Ovary (tissue), 9 donors: Measurements from ENCODE around the gene FBP2. TPM values are rescaled to one million over a fixed set of nuclear protein-coding genes. Genes with fewer than 3 reads are reported as not detected.
A peak's percentile ranks its signal among the peaks of the same experiment; 100 is the strongest.

Experiments
- DNase-seq, 5 donors: peaks; one replicate each; pipeline ENCODE4 v3.0.0-alpha.2; 2019 to 2020
- H3K27ac ChIP-seq, 2 donors: fragments of 200-600 bp; one replicate each; pipeline versions ENCODE4 v1.5.1 to v1.8.0; 2019 to 2022
- H3K27me3 ChIP-seq: fragments of 200-600 bp; one replicate; pipeline ENCODE4 v1.8.0; 2022
- H3K36me3 ChIP-seq: fragments of 200-600 bp; sonication (generic); one replicate; pipeline ENCODE4 v1.5.1; 2019
- H3K4me1 ChIP-seq: one replicate; pipeline ENCODE4 v1.8.1; 2013; ENCODE audit warnings: mild to moderate bottlenecking, moderate library complexity; ENCODE audit not compliant: insufficient read depth
- H3K4me3 ChIP-seq: fragments of 200-600 bp; sonication (generic); one replicate; pipeline ENCODE4 v1.5.1; 2017
- H3K9me3 ChIP-seq, 2 donors: fragments of 200-600 bp in 1 of 2; sonication (generic) in 1 of 2; one replicate each; pipeline versions ENCODE4 v1.5.1 to v1.8.1; 2013 to 2019; ENCODE audit warnings: mild to moderate bottlenecking in 1 of 2, moderate library complexity in 1 of 2
- CTCF ChIP-seq, 3 donors: fragments of 450-650 bp in 2 of 3; fragments of 200-600 bp in 1 of 3; IDR thresholded peaks; one replicate each; pipeline versions ENCODE4 v1.5.1 to v1.8.0; 2016 to 2022; ENCODE audit warnings: antibody characterized with exemption in 3 of 3, mild to moderate bottlenecking in 1 of 3
- EP300 ChIP-seq: sonication (generic); formaldehyde crosslinking; IDR thresholded peaks from one replicate; pipeline ENCODE4 v1.6.1; 2017; ENCODE audit warnings: antibody characterized with exemption
- POLR2A ChIP-seq: fragments of 450-650 bp; IDR thresholded peaks from one replicate; pipeline ENCODE4 v1.6.1; 2017; ENCODE audit warnings: antibody characterized with exemption, mild to moderate bottlenecking, moderate library complexity
- WGBS, 3 donors: extraction: QIAGEN DNeasy Blood & Tissue Kit in 1 of 3; methylation state at CpG; one replicate each; pipeline versions ENCODE4 v1.1.5 to v1.1.7; 2013 to 2017; 5-methylcytosine and 5-hydroxymethylcytosine counted together
- intact Hi-C, 4 donors: fragments of 100-400 bp; cut with DNase I; formaldehyde crosslinking; loops; one replicate each; pipeline versions ENCODE4 v1.11.0 to v1.15.1; 2022 to 2023
- polyA plus RNA-seq, 2 donors: library from polyadenylated mRNA; stranded (reverse); fragments of 200-250 nt in 1 of 2; fragments of 350-450 nt in 1 of 2; fragmentation: Illumina TruSeq in 1 of 2; extraction: RNeasy Lipid Tissue Mini Kit (QIAGEN cat#74804) in 1 of 2; gene quantifications; one replicate each; pipeline ENCODE4 v1.2.3, GENCODE V29; 2013 to 2014
- total RNA-seq, 7 donors: library from RNA; depleted of rRNA in 2 of 7; stranded (reverse); fragments of >200 nt in 2 of 7; fragmentation: NEBNext Ultra II Directional in 3 of 7; extraction: Animal tissue kit (Norgen Biotek cat#: 25700) in 3 of 7; gene quantifications; one replicate each; pipeline versions ENCODE4 v1.1.0 to v1.2.4, GENCODE V29; 2016 to 2023
- donor health status: DM: no; HTN: no; CAD: no; lungs with moderate emphysema.
- donor health status: DM: no; HTN: no; CAD: no.
- donor health status: Bipolar disorder and iron deficiency.
- donor health status: DM: yes; HTN: yes; CAD: no.
- donor health status: DM: no; HTN: no; CAD: no.
- donor health status: DM: yes; HTN: yes; CAD: no.

The FBP2 gene
- total and polyA plus RNA-seq, 9 donors, result not detected

GRCh38 chr9:94606646-94607422 lies 13.2 kb upstream of the FBP2 start:
- no peaks in the 10 kb centered on the region for H3K9me3 ChIP-seq
- DNase-seq, result no peak
- TF ChIP-seq CTCF (IDR thresholded peaks at IDR 0.05) (no peak), POLR2A (no peak), EP300 (no peak)
- H3K4me3 ChIP-seq, result no peak overlapping the region
- no peak overlapping the region for H3K27ac ChIP-seq
- no peaks in the 10 kb centered on the region for H3K27me3 ChIP-seq
- H3K36me3 ChIP-seq, result no peaks in the 10 kb centered on the region
- H3K4me1 ChIP-seq, result peaks cover 2% of the 10 kb centered on the region
- 89 to 91% (median 89%) methylated on average over 24 of the region's 24 CpGs for WGBS, 3 donors
- intact Hi-C loops, result no loop called here

DNA sequence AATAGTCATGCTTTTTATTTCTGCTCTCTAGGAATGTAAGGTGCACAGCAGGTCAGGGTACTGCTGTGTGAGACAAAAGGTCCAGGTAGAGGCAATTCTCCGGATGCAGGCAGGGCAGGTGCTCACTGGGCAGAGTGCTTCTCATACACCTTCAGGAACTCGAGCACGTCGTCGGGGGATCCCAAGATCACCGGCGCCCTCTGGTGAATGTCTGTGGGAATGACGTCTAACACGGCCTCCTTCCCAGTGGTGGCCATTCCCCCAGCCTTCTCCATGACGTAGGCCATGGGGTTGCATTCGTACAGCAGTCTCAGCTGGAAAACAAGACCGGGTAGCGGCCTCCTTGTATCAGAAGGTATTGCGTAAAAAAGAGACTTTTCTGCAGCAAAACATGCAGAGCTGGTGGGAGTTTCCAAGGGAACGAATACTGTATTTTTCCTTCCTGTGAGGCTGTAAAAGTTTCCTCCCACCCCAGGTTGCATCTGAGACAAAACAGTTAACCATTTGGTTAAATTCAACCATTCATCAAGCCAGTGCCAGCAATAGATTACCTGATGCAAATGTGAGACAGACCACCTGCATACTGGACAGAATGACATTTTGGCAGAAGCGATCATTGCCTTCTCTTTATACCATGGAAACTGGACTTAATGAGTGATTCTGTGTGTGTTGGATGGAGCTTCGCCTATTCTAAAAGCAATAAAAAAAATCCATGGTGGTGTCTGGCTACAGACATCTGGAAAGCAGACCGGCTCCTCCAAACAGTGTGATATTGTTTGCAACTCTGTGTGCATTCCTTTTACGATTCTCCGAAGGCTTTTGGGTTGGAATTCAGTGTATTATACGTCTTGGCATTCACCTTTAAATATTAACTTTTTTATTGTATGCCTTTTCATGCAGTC lies 9.9 kb upstream of the FBP2 start:
- Histone ChIP-seq H3K27ac (no peak overlapping the region), H3K9me3 (no peaks in the 10 kb centered on the region), H3K4me1 (peaks cover 2% of the 10 kb centered on the region), H3K36me3 (no peaks in the 10 kb centered on the region), H3K4me3 (no peak overlapping the region), H3K27me3 (no peaks in the 10 kb centered on the region)
- no peak for TF ChIP-seq POLR2A
- no peak for TF ChIP-seq EP300
- no peak for TF ChIP-seq CTCF (IDR thresholded peaks at IDR 0.05)
- WGBS, 3 donors, result 11 to 12% (median 11%) methylated on average over 21 of the region's 21 CpGs
- peak; percentile 29 to 63 (median 38) for DNase-seq
- intact Hi-C loops, result no loop called here

DNA sequence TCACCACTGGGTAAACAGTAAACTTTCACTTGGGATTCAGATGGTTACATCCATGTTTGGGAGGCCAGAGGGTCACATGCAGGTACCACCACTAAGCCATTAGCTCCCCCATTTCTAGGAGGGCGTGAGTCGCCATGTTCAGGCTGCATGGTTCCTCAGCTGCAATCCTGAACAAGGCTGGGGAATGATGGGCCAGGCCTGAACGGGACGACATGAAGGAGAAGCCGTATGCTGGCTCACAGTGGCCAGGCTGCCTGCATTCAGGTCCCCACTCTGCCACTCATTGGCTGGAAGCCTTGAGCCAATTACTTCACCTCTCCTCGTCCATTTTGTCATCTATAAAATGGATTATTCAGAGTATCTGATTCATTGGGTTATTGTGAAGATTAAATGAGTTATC lies 9.0 kb upstream of the FBP2 start:
- 75 to 81% (median 80%) methylated on average over 6 of the region's 6 CpGs for WGBS, 3 donors
- DNase-seq, result no peak
- intact Hi-C loops, result no loop called here

More for the DNA sequence above, 9.0 kb upstream of the FBP2 start:
- Histone ChIP-seq H3K36me3 (no peaks in the 10 kb centered on the region), H3K4me3 (no peak overlapping the region), H3K4me1 (peaks cover 2% of the 10 kb centered on the region), H3K9me3 (no peaks in the 10 kb centered on the region), H3K27me3 (no peaks in the 10 kb centered on the region), H3K27ac (no peak overlapping the region)
- TF ChIP-seq CTCF (IDR thresholded peaks at IDR 0.05) (no peak), POLR2A (no peak), EP300 (no peak)
